Activated T-cell treated with anti-CD3 and anti-CD28 coated beads, Interleukin-2, amount 50 U/mL, for 1 hour (primary cell): ENCODE measurements around the gene LYSMD4.

ENCODE experiments used
- DNase-seq: peaks from one replicate; pipeline ENCODE4 v3.0.0-alpha.2; 2020

Gene LYSMD4

GRCh38 chr15:99703603-99704443, 29.4 kb downstream of the LYSMD4 start:
- DNase-seq = no peak

GRCh38 chr15:99702895-99703602, 30.2 kb downstream of the LYSMD4 start:
- DNase-seq = no peak

- no peak for DNase-seq
Measured at GRCh38 chr15:99696096-99696495, 37.1 kb downstream of the LYSMD4 start.

- DNase-seq = no peak
Measured at GRCh38 chr15:99692825-99693224, 40.4 kb downstream of the LYSMD4 start.

GRCh38 chr15:99686290-99686689, 46.9 kb downstream of the LYSMD4 start:
- no peak for DNase-seq

- no peak for DNase-seq
Measured at GRCh38 chr15:99683000-99683670, 50.1 kb downstream of the LYSMD4 start.

- no peak for DNase-seq
Measured at GRCh38 chr15:99682455-99682854, 50.8 kb downstream of the LYSMD4 start.

GRCh38 chr15:99681990-99682389, 51.2 kb downstream of the LYSMD4 start:
- DNase-seq = no peak

GRCh38 chr15:99680276-99680675, 53.0 kb downstream of the LYSMD4 start:
- no peak for DNase-seq

- no peak for DNase-seq
Measured at GRCh38 chr15:99677540-99678134, 55.6 kb downstream of the LYSMD4 start.
